Measurements from ENCODE around the gene RPS6KA2. TPM values are rescaled to one million over a fixed set of nuclear protein-coding genes. Genes with fewer than 3 reads are reported as not detected.
A peak's percentile ranks its signal among the peaks of the same experiment; 100 is the strongest.

RPS6KA2 gene
- polyA plus RNA-seq, 1 donor from 2014 or later: 4.9 TPM

DNA sequence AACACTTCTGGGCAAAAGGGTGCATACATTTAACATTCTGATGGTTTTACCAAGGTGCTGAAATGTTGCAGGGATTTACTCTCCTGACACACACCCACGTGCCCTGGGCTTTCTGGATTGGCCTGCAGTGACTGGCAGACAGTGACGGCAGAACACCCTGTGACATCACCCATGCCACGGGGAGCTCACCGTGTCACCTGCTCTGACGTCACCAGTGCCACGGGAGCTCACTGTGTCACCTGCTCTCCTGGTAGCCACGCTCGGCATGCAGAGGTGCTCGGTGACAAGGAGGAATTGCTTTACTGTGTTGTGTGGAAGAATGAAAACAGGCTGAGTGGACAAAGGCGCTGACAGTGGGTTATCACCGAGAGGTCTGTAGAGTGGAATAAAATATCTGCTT lies 139.9 kb downstream of the RPS6KA2 start:
- Mint-ChIP-seq H3K4me3 (peak overlapping the region; percentile 64 to 91 (median 74)), H3K9me3 (peaks cover 0 to 4% (median 3%) of the 10 kb centered on the region in 3 donors), H3K27me3 (no peaks in the 10 kb centered on the region), H3K4me1 (peaks cover 12 to 17% (median 14%) of the 10 kb centered on the region in 3 donors), H3K36me3 (peaks cover 5% of the 10 kb centered on the region), H3K27ac (peak overlapping the region; percentile 81 to 98 (median 84))

DNA sequence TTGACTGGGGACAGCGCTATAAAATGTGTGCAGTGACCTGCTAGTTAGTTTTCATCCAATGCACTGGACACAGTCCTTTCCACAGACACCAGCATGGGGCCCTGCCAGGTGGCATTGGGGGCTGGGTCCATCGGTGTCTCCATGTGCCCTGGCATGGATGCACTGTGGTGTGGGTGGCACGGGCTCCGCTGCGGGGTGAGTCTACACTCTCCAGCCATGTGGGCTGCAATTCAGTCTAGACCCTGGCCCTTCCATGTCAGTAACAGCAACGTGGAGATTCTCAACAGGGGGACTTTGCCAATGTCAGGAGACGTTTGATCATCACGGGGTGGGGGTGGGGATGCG lies 140.5 kb downstream of the RPS6KA2 start:
- H3K4me3 Mint-ChIP-seq: no peak overlapping the region
- H3K27me3 Mint-ChIP-seq: no peaks in the 10 kb centered on the region
- H3K36me3 Mint-ChIP-seq: peaks cover 5% of the 10 kb centered on the region
- peaks cover 12 to 17% (median 14%) of the 10 kb centered on the region in 3 donors for H3K4me1 Mint-ChIP-seq
- H3K9me3 Mint-ChIP-seq: peaks cover 0 to 4% (median 3%) of the 10 kb centered on the region in 3 donors
- peak overlapping the region in 1 of 3 donors; percentile 84 for H3K27ac Mint-ChIP-seq

DNA sequence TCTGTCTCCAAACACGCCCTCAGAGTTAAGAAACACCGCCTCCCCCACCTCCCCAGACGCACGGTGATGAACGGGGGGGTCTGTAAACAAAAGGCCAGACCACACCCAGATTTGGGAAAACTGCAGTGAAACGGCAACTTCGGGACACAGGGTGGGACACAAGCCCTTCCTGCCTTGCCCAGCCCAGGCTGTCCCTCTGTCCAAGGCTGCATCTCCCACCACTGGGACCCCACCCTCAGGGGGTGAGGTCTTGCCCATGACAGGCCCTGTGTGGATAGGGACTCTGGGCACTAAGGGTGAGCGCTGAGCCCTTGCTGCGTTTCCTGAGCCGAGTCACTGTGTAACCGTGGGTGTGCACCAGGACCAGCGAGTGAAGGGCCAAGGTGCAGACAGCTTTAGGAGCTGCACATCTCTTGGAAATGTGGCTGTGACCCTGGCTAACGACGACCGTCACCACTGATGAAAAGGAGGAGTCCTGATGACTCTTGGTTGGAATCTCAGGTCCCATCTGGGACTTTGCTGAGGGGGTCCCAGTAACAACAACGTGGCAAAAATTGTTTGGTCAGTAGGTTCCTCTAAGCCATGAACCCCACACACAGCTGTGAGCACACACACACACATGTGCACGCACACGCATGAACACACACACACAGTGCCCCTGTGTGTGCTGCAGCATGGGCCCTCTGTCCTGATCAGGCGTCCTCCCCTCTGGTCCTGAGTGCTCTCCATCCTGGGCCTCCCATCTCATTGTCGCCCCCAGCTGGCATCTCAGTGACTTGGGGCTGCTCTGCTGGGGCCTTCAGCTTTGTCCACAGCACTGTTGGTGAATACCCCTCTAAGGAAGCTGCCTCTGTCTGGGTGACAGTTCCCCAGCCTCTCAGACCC lies 141.2 kb downstream of the RPS6KA2 start:
- Mint-ChIP-seq H3K4me1 (peaks cover 12 to 17% (median 14%) of the 10 kb centered on the region in 3 donors), H3K27me3 (no peaks in the 10 kb centered on the region), H3K36me3 (peaks cover 5% of the 10 kb centered on the region), H3K9me3 (peaks cover 0 to 4% (median 3%) of the 10 kb centered on the region in 3 donors), H3K27ac (no peak overlapping the region), H3K4me3 (no peak overlapping the region)

DNA sequence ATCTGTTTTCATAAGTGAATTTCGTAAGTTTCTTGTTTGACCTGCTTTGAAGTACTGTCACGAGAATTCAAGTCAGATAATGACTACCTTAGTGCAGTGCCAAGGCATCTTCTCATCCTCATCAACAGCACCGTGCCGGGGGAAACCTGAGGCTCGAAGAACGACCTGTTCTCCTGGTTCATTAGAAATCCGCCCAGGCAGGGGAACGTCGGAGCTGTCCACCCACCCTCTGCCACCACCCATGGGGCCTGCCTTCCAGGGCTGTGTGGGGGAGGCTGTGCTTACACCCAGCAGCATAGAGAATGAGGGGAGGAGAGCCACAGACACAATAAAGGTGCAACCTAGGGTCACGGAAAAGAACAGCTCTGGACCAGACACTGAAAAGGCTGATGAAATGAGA lies 142.2 kb downstream of the RPS6KA2 start:
- Mint-ChIP-seq H3K27ac (no peak overlapping the region), H3K9me3 (peaks cover 0 to 4% (median 3%) of the 10 kb centered on the region in 3 donors), H3K4me1 (peaks cover 12 to 17% (median 14%) of the 10 kb centered on the region in 3 donors), H3K4me3 (no peak overlapping the region), H3K27me3 (no peaks in the 10 kb centered on the region), H3K36me3 (peaks cover 5% of the 10 kb centered on the region)

DNA sequence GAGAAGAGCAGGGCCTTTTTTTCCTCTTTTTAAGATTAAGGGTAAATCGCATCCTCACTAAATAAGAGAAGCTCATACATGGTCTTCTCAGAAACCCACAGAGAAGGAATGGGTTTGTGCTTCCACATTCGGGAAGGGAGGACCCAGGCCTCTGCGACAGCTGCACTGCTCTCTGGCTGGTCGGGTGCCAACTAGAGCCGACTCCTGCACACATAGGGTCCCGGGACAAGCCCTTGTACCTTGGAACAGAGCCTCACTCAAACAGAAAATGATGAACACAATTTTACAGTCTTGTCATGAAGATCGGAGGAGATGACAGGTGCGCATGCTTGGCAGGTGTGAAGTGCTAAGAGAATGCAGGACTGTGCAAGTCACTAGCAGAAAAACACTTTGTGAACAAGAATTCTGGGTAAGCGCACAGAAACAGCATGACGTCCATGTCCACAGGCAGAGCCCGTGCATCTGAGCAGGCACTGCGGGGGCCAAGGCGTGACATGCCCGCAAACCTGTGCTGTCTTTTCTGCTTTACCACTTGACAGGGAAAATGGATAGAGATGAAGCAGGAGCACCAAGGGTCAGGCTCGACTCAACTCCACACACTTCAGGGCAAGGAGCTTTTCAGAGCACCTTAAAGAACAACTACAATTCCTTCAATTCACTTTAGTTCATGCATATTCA lies 143.3 kb downstream of the RPS6KA2 start:
- Mint-ChIP-seq H3K9me3 (peaks cover 0 to 4% (median 3%) of the 10 kb centered on the region in 3 donors), H3K27ac (no peak overlapping the region), H3K36me3 (peaks cover 4% of the 10 kb centered on the region), H3K27me3 (no peaks in the 10 kb centered on the region), H3K4me3 (no peak overlapping the region), H3K4me1 (peaks cover 12 to 15% (median 12%) of the 10 kb centered on the region in 3 donors)

DNA sequence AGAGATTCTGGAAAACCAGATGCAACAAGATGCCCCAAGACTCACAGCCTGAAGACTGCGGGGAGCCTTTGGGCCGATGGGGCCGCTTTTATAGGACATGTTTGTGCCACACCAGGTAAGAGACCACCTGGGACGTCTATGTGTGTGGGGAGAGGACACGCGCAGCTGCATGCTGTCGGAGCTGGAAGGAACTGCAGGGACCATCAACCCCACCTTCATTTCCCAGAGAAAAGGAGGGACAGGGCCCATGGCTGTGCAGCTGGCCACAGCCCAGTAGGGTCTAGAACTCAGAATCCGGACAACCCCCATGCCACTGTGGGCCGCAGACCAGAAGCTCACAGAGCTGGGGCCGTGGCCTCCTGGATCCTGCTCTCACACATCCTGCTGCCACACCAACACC lies 144.0 kb downstream of the RPS6KA2 start:
- Mint-ChIP-seq H3K36me3 (peaks cover 8% of the 10 kb centered on the region), H3K27ac (no peak overlapping the region), H3K4me1 (peaks cover 8 to 10% (median 9%) of the 10 kb centered on the region in 3 donors), H3K4me3 (peak overlapping the region in 2 of 4 donors; percentile 70 to 81), H3K9me3 (peaks cover 0 to 4% (median 3%) of the 10 kb centered on the region in 3 donors), H3K27me3 (peaks cover under 1% of the 10 kb centered on the region)

DNA sequence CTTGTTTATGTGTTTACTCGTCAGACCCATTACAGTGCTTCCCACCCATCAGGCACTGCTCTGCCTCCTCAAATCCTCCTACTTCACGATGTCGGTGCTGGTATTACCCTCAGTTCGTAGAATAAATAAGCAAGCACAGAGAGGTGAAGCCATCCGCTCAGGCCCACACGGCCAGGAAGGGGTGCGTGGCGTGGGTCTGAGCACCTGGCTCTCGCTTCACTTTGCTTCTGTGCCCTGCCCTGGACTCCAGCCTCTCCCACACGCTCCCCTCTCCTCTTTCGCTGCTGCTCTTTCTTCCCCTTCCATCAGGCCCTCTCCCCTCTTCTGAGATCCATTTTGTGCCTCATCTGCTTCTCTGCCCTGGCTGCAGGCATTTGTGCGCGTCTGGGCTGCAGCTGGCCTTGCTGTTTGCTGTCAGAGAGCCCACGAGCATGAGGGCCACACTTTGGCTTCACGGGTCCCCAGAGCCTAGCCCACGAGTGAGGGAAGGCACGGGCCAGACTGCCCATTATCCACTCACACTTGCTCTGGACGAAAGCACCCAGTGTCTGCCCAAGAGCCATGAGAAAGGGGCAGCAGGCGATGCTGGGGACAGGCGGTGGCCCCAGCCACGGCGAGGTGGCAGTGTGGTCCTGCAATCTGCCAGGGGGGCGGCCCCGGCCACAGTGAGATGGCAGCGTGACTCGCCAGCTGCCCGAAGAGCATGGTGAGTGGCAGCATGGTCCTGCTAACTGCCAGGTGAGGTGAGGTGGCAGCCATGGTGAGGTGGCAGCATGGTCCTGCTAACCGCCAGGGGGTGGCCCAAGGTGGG lies 148.1 kb downstream of the RPS6KA2 start:
- H3K27ac Mint-ChIP-seq: no peak overlapping the region
- H3K4me1 Mint-ChIP-seq: peaks cover 0 to 4% (median 2%) of the 10 kb centered on the region in 3 donors
- H3K36me3 Mint-ChIP-seq: peaks cover 8% of the 10 kb centered on the region
- H3K9me3 Mint-ChIP-seq: no peaks in the 10 kb centered on the region
- H3K4me3 Mint-ChIP-seq: no peak overlapping the region
- peaks cover 14% of the 10 kb centered on the region for H3K27me3 Mint-ChIP-seq

DNA sequence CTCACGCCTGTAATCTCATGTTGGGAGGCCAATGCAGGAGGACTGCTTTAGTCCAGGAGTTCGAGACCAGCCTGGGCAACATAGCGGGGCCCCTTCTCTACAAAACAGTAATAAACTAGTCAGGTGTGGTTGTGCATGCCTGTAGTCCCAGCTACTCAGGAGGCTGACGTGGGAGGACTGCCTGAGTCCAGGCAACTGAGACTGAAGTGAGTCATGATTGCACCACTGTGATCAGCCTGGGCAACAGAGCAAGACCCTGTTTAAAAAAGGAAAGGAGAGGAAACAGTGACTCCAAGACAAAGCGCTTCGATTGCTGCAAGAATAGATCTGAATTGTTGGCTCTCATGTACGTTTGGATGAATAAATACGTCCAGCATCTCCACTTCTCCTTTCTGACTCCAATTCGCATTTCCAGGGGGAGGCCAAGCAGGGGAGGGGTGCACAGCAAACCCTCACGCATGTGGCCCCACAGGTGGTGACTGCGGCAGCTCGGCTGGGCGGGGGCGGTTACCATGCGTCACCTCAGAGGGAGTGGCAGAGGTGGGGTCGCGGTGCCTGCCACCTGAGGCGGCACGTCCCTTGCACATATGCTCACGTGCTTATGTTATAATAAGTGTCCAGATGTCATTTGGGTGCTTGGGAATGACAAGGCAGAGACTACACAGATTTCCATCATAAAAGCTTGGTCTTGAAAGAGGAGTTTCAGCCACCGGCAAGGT lies 149.2 kb downstream of the RPS6KA2 start:
- peak overlapping the region in 1 of 3 donors; percentile 85 for H3K27ac Mint-ChIP-seq
- H3K4me3 Mint-ChIP-seq: no peak overlapping the region
- peaks cover 7% of the 10 kb centered on the region for H3K36me3 Mint-ChIP-seq
- H3K9me3 Mint-ChIP-seq: no peaks in the 10 kb centered on the region
- peaks cover 0 to 5% (median 2%) of the 10 kb centered on the region in 3 donors for H3K4me1 Mint-ChIP-seq
- H3K27me3 Mint-ChIP-seq: peaks cover 14% of the 10 kb centered on the region

DNA sequence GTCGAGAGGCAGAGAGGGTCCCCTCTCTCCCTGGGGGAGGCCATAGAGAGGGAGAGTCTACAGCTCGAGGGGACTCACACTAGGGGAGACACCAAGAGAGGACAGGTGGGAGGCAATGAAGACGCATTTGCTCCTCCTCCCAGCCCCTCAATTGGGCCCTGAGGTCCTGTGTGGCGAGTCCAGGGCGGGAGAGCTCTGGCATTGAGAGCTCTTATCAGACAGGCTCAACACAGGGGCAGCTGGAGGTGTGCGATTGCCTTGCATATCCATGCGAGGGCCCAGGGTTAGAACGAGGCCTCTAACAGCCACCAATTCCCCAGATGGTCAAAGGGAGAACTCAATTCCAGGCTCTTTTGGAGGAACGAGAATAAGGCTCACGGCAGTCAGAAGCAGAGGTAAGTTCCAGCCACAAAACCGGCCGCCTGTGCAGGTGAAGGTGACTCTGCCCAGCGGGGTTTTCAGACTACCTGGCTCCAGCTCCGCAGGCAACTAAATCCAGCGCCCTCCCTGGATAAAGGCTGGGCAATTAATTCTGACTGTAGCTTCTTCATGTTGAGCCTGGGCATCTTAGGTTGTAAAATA lies 150.3 kb downstream of the RPS6KA2 start:
- Mint-ChIP-seq H3K36me3 (peaks cover 6% of the 10 kb centered on the region), H3K9me3 (no peaks in the 10 kb centered on the region), H3K4me1 (peaks cover 0 to 5% (median 2%) of the 10 kb centered on the region in 3 donors), H3K27ac (no peak overlapping the region), H3K27me3 (peaks cover 14% of the 10 kb centered on the region), H3K4me3 (no peak overlapping the region)

DNA sequence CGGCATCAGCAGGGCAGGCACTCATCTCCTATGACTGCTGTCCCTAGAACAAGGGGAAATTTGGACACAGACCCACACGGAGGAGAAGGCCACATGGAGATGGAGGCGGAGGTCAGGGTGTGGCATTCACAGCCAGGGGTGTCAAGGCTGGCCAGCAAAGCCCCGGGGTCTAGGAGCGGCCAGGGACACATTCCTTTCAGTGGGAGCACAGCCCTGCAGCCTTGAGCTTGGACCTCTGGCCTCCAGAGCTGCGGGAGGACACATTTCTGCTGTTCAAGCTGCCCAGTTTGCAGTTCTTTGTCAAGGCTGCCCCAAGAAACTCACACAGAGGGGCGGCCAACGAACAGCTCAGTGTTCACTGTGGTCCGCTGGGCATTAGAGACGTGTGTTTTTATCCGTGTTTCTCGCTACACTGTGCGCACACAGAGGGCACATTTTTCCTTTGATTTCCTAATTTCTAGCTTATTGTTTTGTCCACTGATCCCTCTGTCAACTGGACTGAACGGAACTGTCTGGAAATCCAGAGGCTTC lies 150.9 kb downstream of the RPS6KA2 start:
- Mint-ChIP-seq H3K27ac (peak overlapping the region in 1 of 3 donors; percentile 35), H3K27me3 (peaks cover 14% of the 10 kb centered on the region), H3K9me3 (no peaks in the 10 kb centered on the region), H3K36me3 (peaks cover 6% of the 10 kb centered on the region), H3K4me1 (peaks cover 0 to 5% (median 4%) of the 10 kb centered on the region in 3 donors), H3K4me3 (no peak overlapping the region)

DNA sequence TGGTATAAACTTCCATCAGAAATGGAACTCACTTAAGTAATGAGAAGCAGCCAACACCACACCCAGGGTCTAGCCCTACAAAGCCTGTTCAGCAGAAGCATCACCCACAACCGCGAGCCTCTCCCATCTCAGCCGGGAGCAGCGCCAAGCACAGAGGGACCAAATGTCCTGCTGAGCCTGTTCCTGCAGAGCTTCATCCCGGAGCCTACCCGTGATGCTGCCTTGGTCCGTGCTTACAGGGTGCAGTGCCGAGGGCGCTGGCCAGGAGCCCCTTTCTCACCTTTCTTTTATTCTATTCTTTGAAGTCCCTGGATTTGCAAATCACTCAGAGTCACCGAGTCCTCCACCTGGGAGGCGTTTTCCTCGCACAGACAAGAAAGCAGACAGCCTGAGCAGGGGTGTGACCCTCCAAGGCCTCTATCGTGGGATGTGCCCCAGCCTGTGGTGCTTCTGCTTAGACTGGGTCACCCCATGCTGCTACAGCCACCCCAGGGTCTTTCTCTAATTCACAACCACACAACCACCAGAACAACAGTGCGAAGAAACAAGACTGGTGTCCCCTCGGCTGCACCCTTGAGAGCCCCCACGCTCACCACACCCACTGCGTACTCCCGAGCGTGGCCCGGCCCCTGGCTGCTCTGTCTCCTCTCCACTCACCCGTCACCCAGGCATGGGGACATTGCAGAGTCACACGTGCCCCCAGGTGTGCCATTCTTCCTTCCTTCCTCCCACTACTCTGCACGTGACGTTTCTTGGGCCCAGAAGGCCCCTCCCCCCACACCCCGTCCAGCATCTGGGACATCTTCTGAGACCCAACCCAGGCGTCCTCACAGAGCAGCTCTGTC lies 152.1 kb downstream of the RPS6KA2 start:
- H3K27ac Mint-ChIP-seq: no peak overlapping the region
- H3K4me3 Mint-ChIP-seq: no peak overlapping the region
- peaks cover 0 to 5% (median 4%) of the 10 kb centered on the region in 3 donors for H3K4me1 Mint-ChIP-seq
- no peaks in the 10 kb centered on the region for H3K9me3 Mint-ChIP-seq
- peaks cover 6% of the 10 kb centered on the region for H3K36me3 Mint-ChIP-seq
- H3K27me3 Mint-ChIP-seq: peaks cover 14% of the 10 kb centered on the region

DNA sequence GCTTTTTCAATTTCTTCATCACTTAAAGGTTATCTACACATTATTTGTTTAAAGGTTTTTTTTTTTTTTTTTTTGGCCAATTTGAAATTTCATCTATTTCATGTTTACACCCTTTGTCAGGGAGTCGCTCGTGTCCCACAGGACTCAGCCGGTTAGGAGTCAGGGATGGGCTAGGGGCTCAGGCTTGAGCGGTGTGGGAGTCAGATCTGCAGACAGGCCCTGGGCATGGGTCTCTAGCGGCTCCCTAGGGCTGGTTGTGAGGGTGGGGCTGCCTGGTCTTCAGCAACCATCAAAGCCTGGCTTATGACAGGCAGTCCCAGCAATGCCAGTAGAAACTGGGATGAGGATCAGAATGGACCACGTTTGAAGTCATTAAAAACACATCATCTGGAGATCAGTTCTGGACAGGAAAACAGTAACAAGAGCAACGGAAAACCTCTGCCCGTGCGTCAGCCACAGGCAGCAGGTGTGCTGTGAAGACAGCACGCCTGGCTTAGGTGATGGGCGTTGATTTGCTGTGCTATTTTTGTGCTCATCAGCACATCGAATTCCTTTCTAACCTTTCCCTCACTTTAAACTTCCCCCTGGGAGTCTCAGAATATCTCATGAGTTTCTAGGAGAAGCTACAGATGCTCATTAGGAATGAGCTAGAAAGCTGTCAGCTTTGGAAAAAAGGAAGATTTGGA lies 153.0 kb downstream of the RPS6KA2 start:
- Mint-ChIP-seq H3K27ac (no peak overlapping the region), H3K4me3 (no peak overlapping the region), H3K9me3 (no peaks in the 10 kb centered on the region), H3K27me3 (peaks cover 14% of the 10 kb centered on the region), H3K36me3 (peaks cover 4% of the 10 kb centered on the region), H3K4me1 (peaks cover 0 to 4% (median 3%) of the 10 kb centered on the region in 3 donors)
